WTC11 (cell line): ENCODE results near the gene C11orf52. TPM values are rescaled to one million over a fixed set of nuclear protein-coding genes. Genes with fewer than 3 reads are reported as not detected.

ENCODE experiments used
- ATAC-seq: fragments of 200-7000 bp; cut with Tn5 transposase; 2 replicates; pipeline ENCODE4 v1.10.0; 2021; ENCODE audit warnings: mild to moderate bottlenecking, moderate library complexity
- CTCF ChIA-PET: fragments of 300-600 bp; sonication (Branson Sonifier 250); formaldehyde crosslinking; loops from one replicate; lab custom pipeline; 2021; ENCODE audit warnings: antibody characterized with exemption; lab: Charles Lee
- POLR2A ChIA-PET: fragments of 350-600 bp; sonication (Branson Sonifier 250); formaldehyde crosslinking; loops from one replicate; lab custom pipeline; 2021; ENCODE audit warnings: antibody characterized with exemption; lab: Charles Lee
- DNase-seq: peaks from one replicate; pipeline ENCODE4 v3.0.0; 2021; ENCODE audit warnings: low spot score
- H3K27ac Mint-ChIP-seq: 2 replicates; pipeline ENCODE4 v1.8.0; 2021; ENCODE audit warnings: mixed read lengths
- H3K27me3 Mint-ChIP-seq: 2 replicates; pipeline ENCODE4 v1.8.0; 2021; ENCODE audit warnings: low read depth, mild to moderate bottlenecking, moderate library complexity, mixed read lengths
- H3K36me3 Mint-ChIP-seq: 2 replicates; pipeline ENCODE4 v1.8.0; 2021; ENCODE audit warnings: mixed read lengths
- H3K4me1 Mint-ChIP-seq: 2 replicates; pipeline ENCODE4 v1.8.0; 2022; ENCODE audit warnings: mixed read lengths
- H3K4me3 Mint-ChIP-seq: 2 replicates; pipeline ENCODE4 v1.8.0; 2021; ENCODE audit warnings: mild to moderate bottlenecking, moderate library complexity, mixed read lengths
- H3K9me3 Mint-ChIP-seq: 2 replicates; pipeline ENCODE4 v1.8.0; 2021; ENCODE audit warnings: mixed read lengths
- ATF1 ChIP-seq: sonication (generic); formaldehyde crosslinking; IDR thresholded peaks from 2 replicates; pipeline ENCODE4 v1.8.1; 2023; ENCODE audit warnings: mild to moderate bottlenecking, moderate library complexity, missing genetic modification reagents
- ATF2 ChIP-seq: sonication (generic); formaldehyde crosslinking; IDR thresholded peaks from 2 replicates; pipeline ENCODE4 v1.8.1; 2022; ENCODE audit warnings: low read depth, missing genetic modification reagents, borderline replicate concordance
- ATF6 ChIP-seq: sonication (generic); formaldehyde crosslinking; IDR thresholded peaks from 2 replicates; pipeline ENCODE4 v1.8.1; 2023; ENCODE audit warnings: mild to moderate bottlenecking, missing genetic modification reagents
- CREM ChIP-seq: sonication (generic); formaldehyde crosslinking; IDR thresholded peaks from 2 replicates; pipeline ENCODE4 v1.8.1; 2022; ENCODE audit warnings: mild to moderate bottlenecking, missing genetic modification reagents, moderate library complexity
- FOXJ3 ChIP-seq: sonication (generic); formaldehyde crosslinking; IDR thresholded peaks from 2 replicates; pipeline ENCODE4 v1.9.0; 2021; ENCODE audit warnings: missing genetic modification reagents, mild to moderate bottlenecking, borderline replicate concordance
- GRHL2 ChIP-seq: fragments of 250-450 bp; sonication (Bioruptor Pico); IDR thresholded peaks from 2 replicates; pipeline ENCODE4 v1.8.0; 2022; ENCODE audit warnings: mild to moderate bottlenecking, moderate library complexity; ENCODE audit not compliant: insufficient replicate concordance, severe bottlenecking
- IRF1 ChIP-seq: sonication (generic); formaldehyde crosslinking; IDR thresholded peaks from 2 replicates; pipeline ENCODE4 v1.8.0; 2023; ENCODE audit warnings: missing genetic modification reagents
- IRF2 ChIP-seq: sonication (generic); formaldehyde crosslinking; IDR thresholded peaks from 2 replicates; pipeline ENCODE4 v1.8.0; 2022; ENCODE audit warnings: low read depth, missing genetic modification reagents, borderline replicate concordance
- JUN ChIP-seq: sonication (generic); formaldehyde crosslinking; IDR thresholded peaks from 2 replicates; pipeline ENCODE4 v1.8.0; 2023; ENCODE audit warnings: mild to moderate bottlenecking, missing genetic modification reagents
- MLX ChIP-seq: sonication (generic); formaldehyde crosslinking; IDR thresholded peaks from 2 replicates; pipeline ENCODE4 v1.8.1; 2023; ENCODE audit warnings: mild to moderate bottlenecking, missing genetic modification reagents, moderate library complexity
- NFE2L1 ChIP-seq: sonication (generic); formaldehyde crosslinking; IDR thresholded peaks from 2 replicates; pipeline ENCODE4 v1.8.1; 2023; ENCODE audit warnings: missing genetic modification reagents
- NR1H2 ChIP-seq: sonication (generic); formaldehyde crosslinking; IDR thresholded peaks from 2 replicates; pipeline ENCODE4 v1.9.0; 2021; ENCODE audit warnings: mild to moderate bottlenecking, moderate library complexity, missing genetic modification reagents
- NR3C1 ChIP-seq: sonication (generic); formaldehyde crosslinking; conservative IDR thresholded peaks from 2 replicates; pipeline ENCODE4 v1.8.1; 2023; ENCODE audit warnings: low read depth, mild to moderate bottlenecking, missing genetic modification reagents
- OVOL2 ChIP-seq: fragments of 250-450 bp; sonication (Bioruptor Pico); IDR thresholded peaks from 2 replicates; pipeline ENCODE4 v1.9.0; 2021; ENCODE audit warnings: mild to moderate bottlenecking, borderline replicate concordance
- RELA ChIP-seq: sonication (generic); formaldehyde crosslinking; IDR thresholded peaks from 2 replicates; pipeline ENCODE4 v1.8.1; 2022; ENCODE audit warnings: missing genetic modification reagents, mild to moderate bottlenecking, borderline replicate concordance
- RORB ChIP-seq: fragments of 250-450 bp; sonication (Bioruptor Pico); IDR thresholded peaks from 2 replicates; pipeline ENCODE4 v1.9.0; 2021; ENCODE audit warnings: mild to moderate bottlenecking
- SMAD4 ChIP-seq: sonication (generic); formaldehyde crosslinking; IDR thresholded peaks from 2 replicates; pipeline ENCODE4 v1.8.0; 2022; ENCODE audit warnings: mild to moderate bottlenecking, missing genetic modification reagents
- SOX15 ChIP-seq: fragments of 250-450 bp; sonication (Bioruptor Pico); IDR thresholded peaks from 2 replicates; pipeline ENCODE4 v1.9.0; 2021; ENCODE audit warnings: mild to moderate bottlenecking
- SP1 ChIP-seq: sonication (generic); formaldehyde crosslinking; conservative IDR thresholded peaks from 2 replicates; pipeline ENCODE4 v1.8.1; 2022; ENCODE audit warnings: missing genetic modification reagents
- STAT6 ChIP-seq: sonication (generic); formaldehyde crosslinking; conservative IDR thresholded peaks from 2 replicates; pipeline ENCODE4 v1.8.1; 2023; ENCODE audit warnings: mild to moderate bottlenecking, low read depth, missing genetic modification reagents, moderate library complexity
- USF2 ChIP-seq: sonication (generic); formaldehyde crosslinking; IDR thresholded peaks from 2 replicates; pipeline ENCODE4 v1.8.1; 2023; ENCODE audit warnings: mild to moderate bottlenecking, missing genetic modification reagents, moderate library complexity
- ZBTB21 ChIP-seq: sonication (generic); formaldehyde crosslinking; IDR thresholded peaks from 2 replicates; pipeline ENCODE4 v1.8.1; 2023; ENCODE audit warnings: mild to moderate bottlenecking, missing genetic modification reagents, borderline replicate concordance
- ZNF121 ChIP-seq: sonication (generic); formaldehyde crosslinking; IDR thresholded peaks from 2 replicates; pipeline ENCODE4 v1.8.0; 2023; ENCODE audit warnings: missing genetic modification reagents
- ZNF416 ChIP-seq: fragments of 250-450 bp; sonication (Bioruptor Pico); IDR thresholded peaks from 2 replicates; pipeline ENCODE4 v1.9.0; 2021; ENCODE audit warnings: mild to moderate bottlenecking, inconsistent platforms
- ZNF423 ChIP-seq: fragments of 250-450 bp; sonication (Bioruptor Pico); IDR thresholded peaks from 2 replicates; pipeline ENCODE4 v2.1.2; 2022; ENCODE audit warnings: mild to moderate bottlenecking, moderate library complexity
- total RNA-seq: library from RNA; stranded (reverse); gene quantifications from 3 replicates; pipeline ENCODE4 v1.2.3, GENCODE V29; 2021

The C11orf52 gene
- total RNA-seq, 1 experiment from 2014 or later: 2.1 TPM

GRCh38 chr11:111974446-111974845, 55.7 kb downstream of the C11orf52 start (continued):
- TF ChIP-seq CREM (CRISPR knock-in tag) (no peak), NR1H2 (no peak), USF2 (CRISPR knock-in tag) (no peak), RELA (CRISPR knock-in tag) (no peak), ZNF416 (CRISPR knock-in tag) (no peak), NR3C1 (CRISPR knock-in tag) (no peak)

GRCh38 chr11:111975076-111975806, 56.5 kb downstream of the C11orf52 start:
- CTCF ChIA-PET: no interaction called here
- Mint-ChIP-seq H3K27me3 (no peaks in the 10 kb centered on the region), H3K9me3 (no peaks in the 10 kb centered on the region), H3K4me3 (no peak overlapping the region), H3K4me1 (peaks cover 33% of the 10 kb centered on the region), H3K36me3 (peaks cover 7% of the 10 kb centered on the region), H3K27ac (peak overlapping the region; percentile 2; the same call in 1 of the 2 replicates)
- DNase-seq (no peak), ATAC-seq (no peak)
- TF ChIP-seq SMAD4 (CRISPR knock-in tag) (no peak), NFE2L1 (no peak), SP1 (CRISPR knock-in tag) (no peak), ATF1 (CRISPR knock-in tag) (no peak), ATF2 (CRISPR knock-in tag) (no peak), STAT6 (no peak), GRHL2 (CRISPR knock-in tag) (no peak), SOX15 (no peak), OVOL2 (CRISPR knock-in tag) (no peak), ZNF416 (CRISPR knock-in tag) (no peak), IRF2 (no peak), RORB (CRISPR knock-in tag) (no peak), ZBTB21 (no peak), ZNF121 (no peak), ATF6 (CRISPR knock-in tag) (no peak), JUN (CRISPR knock-in tag) (no peak), MLX (no peak), FOXJ3 (CRISPR knock-in tag) (no peak), IRF1 (no peak), ZNF423 (CRISPR knock-in tag) (no peak)
- POLR2A ChIA-PET: no interaction called here
